CD4-positive, CD25-positive, alpha-beta regulatory T cell (primary cell): ENCODE data around the gene DNAI2. TPM values are rescaled to one million over a fixed set of nuclear protein-coding genes. Genes with fewer than 3 reads are reported as not detected.

Experiments
- ATAC-seq, 2 donors: fragments of 150-1000 bp; cut with Tn5 transposase; one replicate each; pipeline ENCODE4 v1.10.0; 2021; ENCODE audit warnings: low read depth in 2 of 2, moderate number of reproducible peaks in 2 of 2, moderate library complexity in 1 of 2
- DNase-seq, 3 donors: peaks; one replicate each; pipeline versions ENCODE4 v3.0.0 to v3.0.0-alpha.2; 2012 to 2022; ENCODE audit warnings: mixed read lengths in 1 of 3
- H3K27ac ChIP-seq: one replicate; pipeline ENCODE4 v1.7.0; 2013; ENCODE audit warnings: mild to moderate bottlenecking, low read length; ENCODE audit not compliant: insufficient read depth, poor library complexity, severe bottlenecking
- H3K27me3 ChIP-seq: one replicate; pipeline ENCODE4 v1.7.0; 2013; ENCODE audit warnings: low read length; ENCODE audit not compliant: control insufficient read depth, insufficient read depth
- H3K36me3 ChIP-seq: one replicate; pipeline ENCODE4 v1.7.0; 2013; ENCODE audit warnings: mild to moderate bottlenecking, low read length, moderate library complexity; ENCODE audit not compliant: control insufficient read depth, insufficient read depth
- H3K4me1 ChIP-seq: 2 replicates; pipeline ENCODE4 v1.7.0; 2013; ENCODE audit warnings: mild to moderate bottlenecking, low read length; ENCODE audit not compliant: insufficient read depth, control insufficient read depth, poor library complexity, severe bottlenecking
- H3K4me3 ChIP-seq: one replicate; pipeline ENCODE4 v1.7.0; 2013; ENCODE audit warnings: low read depth, mild to moderate bottlenecking, low read length, moderate library complexity
- H3K9me3 ChIP-seq, 2 experiments: 1 replicate in 1 of 2; 2 replicates in 1 of 2; pipeline ENCODE4 v1.7.0; 2013; ENCODE audit warnings: low read length in 2 of 2, mild to moderate bottlenecking in 1 of 2, moderate library complexity in 1 of 2; ENCODE audit not compliant: control insufficient read depth in 2 of 2
- H3K27ac Mint-ChIP-seq, 3 donors: one replicate each; pipeline ENCODE4 v1.8.0; 2020 to 2022; ENCODE audit warnings: mild to moderate bottlenecking in 3 of 3, mixed read lengths in 3 of 3, moderate library complexity in 2 of 3
- H3K27me3 Mint-ChIP-seq: one replicate; pipeline ENCODE4 v1.8.0; 2022; ENCODE audit warnings: mild to moderate bottlenecking, mixed read lengths
- H3K36me3 Mint-ChIP-seq: one replicate; pipeline ENCODE4 v1.8.0; 2020; ENCODE audit warnings: mixed read lengths
- H3K4me1 Mint-ChIP-seq, 4 donors: one replicate each; pipeline ENCODE4 v1.8.0; 2020 to 2022; ENCODE audit warnings: mixed read lengths in 4 of 4, mild to moderate bottlenecking in 1 of 4
- H3K4me3 Mint-ChIP-seq, 4 donors: one replicate each; pipeline ENCODE4 v1.8.0; 2020 to 2022; ENCODE audit warnings: mild to moderate bottlenecking in 4 of 4, mixed read lengths in 4 of 4, moderate library complexity in 3 of 4
- H3K9me3 Mint-ChIP-seq, 7 donors: one replicate each; pipeline ENCODE4 v1.8.0; 2020 to 2022; ENCODE audit warnings: mixed read lengths in 7 of 7, mild to moderate bottlenecking in 3 of 7, moderate library complexity in 2 of 7
- polyA plus RNA-seq, 4 donors: library from polyadenylated mRNA; unstranded; fragments of 300-500 nt; fragmentation: Illumina TruSeq; gene quantifications; one replicate each; pipeline ENCODE4 v1.2.3, GENCODE V29; 2021
- total RNA-seq: library from RNA; stranded (reverse); gene quantifications from one replicate; pipeline ENCODE4 v1.2.3, GENCODE V29; 2022

Gene DNAI2
- total and polyA plus RNA-seq, 5 donors from 2014 or later, result 0.10 to 1.5 (median 0.23) TPM; not detected in 2

- ATAC-seq, result no peak
- no peak overlapping the region for H3K27ac ChIP-seq
- H3K4me1 ChIP-seq, result peaks cover 7% of the 10 kb centered on the region
- Mint-ChIP-seq H3K4me3 (peak overlapping the region in 2 of 4 donors; percentile 14 to 51), H3K27me3 (peaks cover 49% of the 10 kb centered on the region), H3K27ac (no peak overlapping the region), H3K9me3 (peaks cover 0 to 1% (median 0%) of the 10 kb centered on the region in 7 donors), H3K36me3 (no peaks in the 10 kb centered on the region), H3K4me1 (peaks cover 0 to 17% (median 8%) of the 10 kb centered on the region in 4 donors)
- H3K9me3 ChIP-seq, result no peaks in the 10 kb centered on the region
- DNase-seq, result no peak
- H3K27me3 ChIP-seq, result peaks cover 17% of the 10 kb centered on the region
- no peak overlapping the region for H3K4me3 ChIP-seq
- no peaks in the 10 kb centered on the region for H3K36me3 ChIP-seq
These were observed 84.7 kb downstream of the DNAI2 start for GRCh38 chr17:74358697-74359096.

GRCh38 chr17:74359916-74360315 lies 85.9 kb downstream of the DNAI2 start:
- DNase-seq (no peak), ATAC-seq (no peak)
- H3K27ac Mint-ChIP-seq, result no peak overlapping the region
- H3K4me3 Mint-ChIP-seq, result no peak overlapping the region
- H3K4me1 Mint-ChIP-seq, result peaks cover 0 to 9% (median 4%) of the 10 kb centered on the region in 4 donors
- Histone ChIP-seq H3K9me3 (no peaks in the 10 kb centered on the region), H3K36me3 (no peaks in the 10 kb centered on the region), H3K27me3 (peaks cover 15% of the 10 kb centered on the region), H3K4me1 (peaks cover 7% of the 10 kb centered on the region), H3K4me3 (no peak overlapping the region), H3K27ac (no peak overlapping the region)
- no peaks in the 10 kb centered on the region for H3K36me3 Mint-ChIP-seq
- peaks cover 37% of the 10 kb centered on the region for H3K27me3 Mint-ChIP-seq
- H3K9me3 Mint-ChIP-seq, result peaks cover 0 to 1% (median 0%) of the 10 kb centered on the region in 7 donors

- H3K4me1 Mint-ChIP-seq, result peaks cover 0 to 9% (median 4%) of the 10 kb centered on the region in 4 donors
- H3K27ac Mint-ChIP-seq, result no peak overlapping the region
- peaks cover 7% of the 10 kb centered on the region for H3K4me1 ChIP-seq
These were observed 86.8 kb downstream of the DNAI2 start for GRCh38 chr17:74360899-74361229.

GRCh38 chr17:74361230-74362068 lies 87.4 kb downstream of the DNAI2 start, which contains the start of gene BTBD17:
Gene BTBD17 (minus strand): TSS chr17:74361868. CDS start chr17:74361819, 49 bp downstream.
- Histone ChIP-seq H3K27me3 (peaks cover 8% of the 10 kb centered on the region), H3K36me3 (no peaks in the 10 kb centered on the region), H3K27ac (no peak within 1 kb of the TSS), H3K9me3 (no peaks in the 10 kb centered on the region), H3K4me3 (no peak within 1 kb of the TSS), H3K4me1 (peaks cover 7% of the 10 kb centered on the region)
- H3K36me3 Mint-ChIP-seq, result no peaks in the 10 kb centered on the region
- H3K4me1 Mint-ChIP-seq, result peaks cover 0 to 9% (median 4%) of the 10 kb centered on the region in 4 donors
- ATAC-seq (peak in 1 of 2 donors; percentile 38), DNase-seq (peak; percentile 18 to 36 (median 28))
- H3K27ac Mint-ChIP-seq, result no peak within 1 kb of the TSS
- peak within 1 kb of the TSS in 1 of 4 donors; percentile 31 for H3K4me3 Mint-ChIP-seq
- H3K27me3 Mint-ChIP-seq, result peaks cover 33% of the 10 kb centered on the region
- peaks cover 0 to 1% (median 0%) of the 10 kb centered on the region in 7 donors for H3K9me3 Mint-ChIP-seq

More at GRCh38 chr17:74360899-74361229, 86.8 kb downstream of the DNAI2 start:
- H3K4me3 Mint-ChIP-seq, result peak overlapping the region in 1 of 4 donors; percentile 31
- peaks cover 0 to 1% (median 0%) of the 10 kb centered on the region in 7 donors for H3K9me3 Mint-ChIP-seq
- Histone ChIP-seq H3K4me3 (no peak overlapping the region), H3K9me3 (no peaks in the 10 kb centered on the region), H3K27ac (no peak overlapping the region), H3K36me3 (no peaks in the 10 kb centered on the region), H3K27me3 (peaks cover 14% of the 10 kb centered on the region)
- ATAC-seq (no peak), DNase-seq (no peak)
- no peaks in the 10 kb centered on the region for H3K36me3 Mint-ChIP-seq
- H3K27me3 Mint-ChIP-seq, result peaks cover 36% of the 10 kb centered on the region

GRCh38 chr17:74362069-74362405 lies 88.0 kb downstream of the DNAI2 start:
- Mint-ChIP-seq H3K4me3 (no peak overlapping the region), H3K27me3 (peaks cover 33% of the 10 kb centered on the region), H3K27ac (no peak overlapping the region), H3K36me3 (no peaks in the 10 kb centered on the region), H3K4me1 (peaks cover 0 to 9% (median 4%) of the 10 kb centered on the region in 4 donors), H3K9me3 (peaks cover 0 to 1% (median 0%) of the 10 kb centered on the region in 7 donors)
- DNase-seq (no peak), ATAC-seq (no peak)
- H3K27ac ChIP-seq, result no peak overlapping the region
- H3K9me3 ChIP-seq, result no peaks in the 10 kb centered on the region
- H3K4me1 ChIP-seq, result peaks cover 4% of the 10 kb centered on the region
- H3K36me3 ChIP-seq, result no peaks in the 10 kb centered on the region
- H3K27me3 ChIP-seq, result peaks cover 8% of the 10 kb centered on the region
- no peak overlapping the region for H3K4me3 ChIP-seq

GRCh38 chr17:74362810-74363498 lies 88.9 kb downstream of the DNAI2 start:
- Mint-ChIP-seq H3K4me1 (peaks cover 0 to 6% (median 3%) of the 10 kb centered on the region in 4 donors), H3K27ac (peak overlapping the region in 1 of 3 donors; percentile 26)

More at GRCh38 chr17:74362810-74363498, 88.9 kb downstream of the DNAI2 start:
- DNase-seq, result no peak
- no peaks in the 10 kb centered on the region for H3K36me3 Mint-ChIP-seq
- H3K4me3 Mint-ChIP-seq, result no peak overlapping the region
- ATAC-seq, result no peak
- Histone ChIP-seq H3K27ac (no peak overlapping the region), H3K27me3 (peaks cover 6% of the 10 kb centered on the region), H3K36me3 (no peaks in the 10 kb centered on the region), H3K9me3 (no peaks in the 10 kb centered on the region), H3K4me1 (no peaks in the 10 kb centered on the region), H3K4me3 (no peak overlapping the region)
- H3K9me3 Mint-ChIP-seq, result peaks cover 0 to 1% (median 0%) of the 10 kb centered on the region in 7 donors
- peaks cover 28% of the 10 kb centered on the region for H3K27me3 Mint-ChIP-seq
